Activated CD8-positive, alpha-beta memory T cell treated with anti-CD3 and anti-CD28 coated beads, Interleukin-2, amount 10 ng/mL, durations not matched to agents 7 days and 5 days (primary cell): ENCODE data around the gene MYOCD. TPM values are rescaled to one million over a fixed set of nuclear protein-coding genes. Genes with fewer than 3 reads are reported as not detected.

Experiments used
- ATAC-seq: fragments of 150-1000 bp; cut with Tn5 transposase; one replicate; pipeline ENCODE4 v1.10.0; 2021; ENCODE audit warnings: moderate library complexity
- CTCF ChIA-PET: fragments of 350-600 bp; sonication (Branson Sonifier 250); formaldehyde crosslinking; loops from one replicate; lab custom pipeline; 2021; ENCODE audit warnings: antibody characterized with exemption; lab: Charles Lee
- DNase-seq: peaks from one replicate; pipeline ENCODE4 v3.0.0-alpha.2; 2020
- H3K27ac Mint-ChIP-seq: one replicate; pipeline ENCODE4 v1.8.0; 2021; ENCODE audit warnings: mild to moderate bottlenecking, mixed read lengths
- H3K27me3 Mint-ChIP-seq: one replicate; pipeline ENCODE4 v1.8.0; 2021; ENCODE audit warnings: mixed read lengths
- H3K36me3 Mint-ChIP-seq: one replicate; pipeline ENCODE4 v1.8.0; 2021; ENCODE audit warnings: mild to moderate bottlenecking, mixed read lengths
- H3K4me1 Mint-ChIP-seq: one replicate; pipeline ENCODE4 v1.8.0; 2021; ENCODE audit warnings: mixed read lengths
- H3K4me3 Mint-ChIP-seq: one replicate; pipeline ENCODE4 v1.8.0; 2021; ENCODE audit warnings: mild to moderate bottlenecking, moderate library complexity, mixed read lengths
- H3K9me3 Mint-ChIP-seq: one replicate; pipeline ENCODE4 v1.8.0; 2022; ENCODE audit warnings: low read depth, mixed read lengths
- total RNA-seq, 2 experiments: library from RNA; stranded (reverse); gene quantifications; one replicate each; pipeline ENCODE4 v1.2.3, GENCODE V29; 2021

MYOCD gene
- total RNA-seq, 2 experiments from 2014 or later = not detected

- ATAC-seq (no peak), DNase-seq (no peak)
- Mint-ChIP-seq H3K27ac (no peak overlapping the region), H3K9me3 (peaks cover 3% of the 10 kb centered on the region), H3K27me3 (peaks cover 36% of the 10 kb centered on the region), H3K36me3 (no peaks in the 10 kb centered on the region), H3K4me1 (no peaks in the 10 kb centered on the region), H3K4me3 (no peak overlapping the region)
- CTCF ChIA-PET = no interaction called here
Observed at GRCh38 chr17:12664252-12664651, 1.4 kb upstream of the MYOCD start.

GRCh38 chr17:12664894-12665262, 812 bp upstream of the MYOCD start:
- H3K36me3 Mint-ChIP-seq = no peaks in the 10 kb centered on the region
- H3K4me1 Mint-ChIP-seq = no peaks in the 10 kb centered on the region
- H3K9me3 Mint-ChIP-seq = peaks cover 3% of the 10 kb centered on the region
- no peak overlapping the region for H3K4me3 Mint-ChIP-seq
- no peak for DNase-seq
- peaks cover 36% of the 10 kb centered on the region for H3K27me3 Mint-ChIP-seq
- CTCF ChIA-PET = no interaction called here
- ATAC-seq = no peak
- H3K27ac Mint-ChIP-seq = no peak overlapping the region

GRCh38 chr17:12666718-12667117, 1.0 kb downstream of the MYOCD start:
- no peak overlapping the region for H3K4me3 Mint-ChIP-seq
- CTCF ChIA-PET = interaction anchor here (0.5 kb wide), 1 partner anchor 732 kb away, joined by 3 read pairs; no protein-coding TSS in a partner anchor
- H3K27ac Mint-ChIP-seq = no peak overlapping the region
- no peak for ATAC-seq
- H3K9me3 Mint-ChIP-seq = no peaks in the 10 kb centered on the region
- H3K4me1 Mint-ChIP-seq = no peaks in the 10 kb centered on the region
- no peak for DNase-seq
- H3K36me3 Mint-ChIP-seq = no peaks in the 10 kb centered on the region
- H3K27me3 Mint-ChIP-seq = peaks cover 36% of the 10 kb centered on the region

- Mint-ChIP-seq H3K27ac (no peak overlapping the region), H3K4me3 (no peak overlapping the region), H3K27me3 (peaks cover 36% of the 10 kb centered on the region), H3K9me3 (no peaks in the 10 kb centered on the region), H3K4me1 (no peaks in the 10 kb centered on the region), H3K36me3 (no peaks in the 10 kb centered on the region)
- CTCF ChIA-PET = no interaction called here
- DNase-seq (no peak), ATAC-seq (no peak)
Observed at GRCh38 chr17:12667299-12667958, 1.7 kb downstream of the MYOCD start.

- Mint-ChIP-seq H3K27me3 (peaks cover 4% of the 10 kb centered on the region), H3K4me1 (no peaks in the 10 kb centered on the region), H3K9me3 (no peaks in the 10 kb centered on the region), H3K27ac (no peak overlapping the region), H3K36me3 (no peaks in the 10 kb centered on the region), H3K4me3 (no peak overlapping the region)
- CTCF ChIA-PET = no interaction called here
- DNase-seq (no peak), ATAC-seq (no peak)
Observed at GRCh38 chr17:12671906-12672305, 6.2 kb downstream of the MYOCD start.

- Mint-ChIP-seq H3K4me1 (no peaks in the 10 kb centered on the region), H3K9me3 (no peaks in the 10 kb centered on the region), H3K4me3 (no peak overlapping the region), H3K36me3 (no peaks in the 10 kb centered on the region), H3K27ac (no peak overlapping the region), H3K27me3 (no peaks in the 10 kb centered on the region)
- ATAC-seq (no peak), DNase-seq (no peak)
- CTCF ChIA-PET = no interaction called here
Observed at GRCh38 chr17:12672947-12673346, 7.3 kb downstream of the MYOCD start.

GRCh38 chr17:12673788-12674187, 8.1 kb downstream of the MYOCD start:
- ATAC-seq (no peak), DNase-seq (no peak)
- no peak overlapping the region for H3K27ac Mint-ChIP-seq
- no peaks in the 10 kb centered on the region for H3K9me3 Mint-ChIP-seq
- CTCF ChIA-PET = no interaction called here
- no peaks in the 10 kb centered on the region for H3K36me3 Mint-ChIP-seq
- H3K4me3 Mint-ChIP-seq = no peak overlapping the region
- H3K4me1 Mint-ChIP-seq = no peaks in the 10 kb centered on the region
- H3K27me3 Mint-ChIP-seq = no peaks in the 10 kb centered on the region

GRCh38 chr17:12680407-12680897, 14.8 kb downstream of the MYOCD start:
- Mint-ChIP-seq H3K36me3 (no peaks in the 10 kb centered on the region), H3K4me3 (no peak overlapping the region), H3K4me1 (no peaks in the 10 kb centered on the region), H3K27ac (no peak overlapping the region), H3K9me3 (peaks cover 2% of the 10 kb centered on the region), H3K27me3 (no peaks in the 10 kb centered on the region)
- ATAC-seq (no peak), DNase-seq (no peak)
- CTCF ChIA-PET = no interaction called here

- H3K36me3 Mint-ChIP-seq = no peaks in the 10 kb centered on the region
- no peaks in the 10 kb centered on the region for H3K27me3 Mint-ChIP-seq
- DNase-seq = no peak
- no peak overlapping the region for H3K27ac Mint-ChIP-seq
- no peaks in the 10 kb centered on the region for H3K4me1 Mint-ChIP-seq
- ATAC-seq = no peak
- H3K9me3 Mint-ChIP-seq = peaks cover 2% of the 10 kb centered on the region
- no peak overlapping the region for H3K4me3 Mint-ChIP-seq
- CTCF ChIA-PET = no interaction called here
Observed at GRCh38 chr17:12680993-12681392, 15.3 kb downstream of the MYOCD start.

- no peaks in the 10 kb centered on the region for H3K27me3 Mint-ChIP-seq
- no peaks in the 10 kb centered on the region for H3K4me1 Mint-ChIP-seq
- CTCF ChIA-PET = no interaction called here
- no peak overlapping the region for H3K4me3 Mint-ChIP-seq
- DNase-seq = no peak
- no peak overlapping the region for H3K27ac Mint-ChIP-seq
- no peaks in the 10 kb centered on the region for H3K36me3 Mint-ChIP-seq
- peaks cover 2% of the 10 kb centered on the region for H3K9me3 Mint-ChIP-seq
- no peak for ATAC-seq
Observed at GRCh38 chr17:12683299-12683698, 17.6 kb downstream of the MYOCD start.

GRCh38 chr17:12686486-12686885, 20.8 kb downstream of the MYOCD start:
- H3K36me3 Mint-ChIP-seq = no peaks in the 10 kb centered on the region
- DNase-seq = no peak
- H3K4me3 Mint-ChIP-seq = no peak overlapping the region
- H3K27me3 Mint-ChIP-seq = no peaks in the 10 kb centered on the region
- H3K27ac Mint-ChIP-seq = no peak overlapping the region
- CTCF ChIA-PET = no interaction called here
- H3K4me1 Mint-ChIP-seq = no peaks in the 10 kb centered on the region
- ATAC-seq = no peak
- H3K9me3 Mint-ChIP-seq = peaks cover 2% of the 10 kb centered on the region

- Mint-ChIP-seq H3K36me3 (no peaks in the 10 kb centered on the region), H3K27me3 (no peaks in the 10 kb centered on the region), H3K4me1 (no peaks in the 10 kb centered on the region), H3K9me3 (peaks cover under 1% of the 10 kb centered on the region), H3K27ac (no peak overlapping the region), H3K4me3 (no peak overlapping the region)
- ATAC-seq (no peak), DNase-seq (no peak)
- CTCF ChIA-PET = no interaction called here
Observed at GRCh38 chr17:12688382-12688781, 22.7 kb downstream of the MYOCD start.

GRCh38 chr17:12691173-12691572, 25.5 kb downstream of the MYOCD start:
- CTCF ChIA-PET = no interaction called here
- Mint-ChIP-seq H3K4me1 (no peaks in the 10 kb centered on the region), H3K27ac (no peak overlapping the region), H3K9me3 (no peaks in the 10 kb centered on the region), H3K36me3 (no peaks in the 10 kb centered on the region), H3K27me3 (no peaks in the 10 kb centered on the region), H3K4me3 (no peak overlapping the region)
- ATAC-seq = no peak
- DNase-seq = no peak

GRCh38 chr17:12693640-12694039, 27.9 kb downstream of the MYOCD start:
- DNase-seq (no peak), ATAC-seq (no peak)
- CTCF ChIA-PET = no interaction called here
- Mint-ChIP-seq H3K27me3 (no peaks in the 10 kb centered on the region), H3K9me3 (peaks cover 2% of the 10 kb centered on the region), H3K27ac (no peak overlapping the region), H3K4me1 (no peaks in the 10 kb centered on the region), H3K4me3 (no peak overlapping the region), H3K36me3 (no peaks in the 10 kb centered on the region)
